ENCODE results near the gene NOX4.

- TF ChIP-seq EP300 (IDR thresholded peaks at IDR 0.05) = no peak
- no peak for TF ChIP-seq CTCF (IDR thresholded peaks at IDR 0.05)
These were observed 135.5 kb downstream of the NOX4 start for GRCh38 chr11:89355646-89356045.
